Stimulated activated CD4-positive, alpha-beta T cell treated with anti-CD3 and anti-CD28 coated beads, Interleukin-2, amount 100 ng/mL, for 4 hours (primary cell): Measurements from ENCODE around the gene C6orf89.
"Not testable (repeated sequence)": the region's sequence is repeated elsewhere in the genome, so short reads cannot be mapped to it uniquely, and the experiment has no call there.

Experiments used
- DNase-seq: peaks from one replicate; pipeline ENCODE4 v3.0.0-alpha.2; 2020; ENCODE audit warnings: low read depth

The C6orf89 gene

DNA sequence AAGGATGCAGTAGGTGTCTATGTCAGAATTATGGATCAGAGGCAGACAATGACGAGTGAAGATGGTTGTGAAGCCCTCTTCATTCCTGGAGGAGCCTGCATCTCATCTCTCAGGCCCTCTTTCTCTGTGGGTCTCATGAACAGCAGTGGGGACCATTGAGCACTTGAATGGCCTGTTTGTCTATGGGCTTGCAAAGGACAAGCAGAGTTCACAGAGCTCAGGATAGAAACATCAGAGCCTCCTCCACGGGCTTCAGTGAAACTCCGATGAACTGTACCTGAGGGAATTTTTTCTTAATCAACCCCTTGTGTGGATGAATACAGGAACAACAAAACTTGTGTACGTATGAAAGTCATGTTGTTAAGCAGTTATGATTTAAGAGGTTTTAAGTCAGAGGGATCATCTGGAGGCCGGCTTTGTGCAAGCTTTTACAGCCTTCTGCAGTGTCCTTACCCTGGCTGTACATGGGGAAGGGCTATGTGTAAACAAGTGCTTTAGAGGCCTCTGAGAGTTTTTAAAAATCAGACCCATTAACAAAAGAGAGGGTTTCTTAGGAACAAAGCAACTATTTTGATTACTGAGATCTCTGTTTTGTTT, 39.1 kb downstream of the C6orf89 start:
- no peak for DNase-seq

GRCh38 chr6:36925809-36926208, 40.1 kb downstream of the C6orf89 start:
- DNase-seq: no peak

GRCh38 chr6:36926708-36927513, 41.2 kb downstream of the C6orf89 start:
- no peak for DNase-seq

DNA sequence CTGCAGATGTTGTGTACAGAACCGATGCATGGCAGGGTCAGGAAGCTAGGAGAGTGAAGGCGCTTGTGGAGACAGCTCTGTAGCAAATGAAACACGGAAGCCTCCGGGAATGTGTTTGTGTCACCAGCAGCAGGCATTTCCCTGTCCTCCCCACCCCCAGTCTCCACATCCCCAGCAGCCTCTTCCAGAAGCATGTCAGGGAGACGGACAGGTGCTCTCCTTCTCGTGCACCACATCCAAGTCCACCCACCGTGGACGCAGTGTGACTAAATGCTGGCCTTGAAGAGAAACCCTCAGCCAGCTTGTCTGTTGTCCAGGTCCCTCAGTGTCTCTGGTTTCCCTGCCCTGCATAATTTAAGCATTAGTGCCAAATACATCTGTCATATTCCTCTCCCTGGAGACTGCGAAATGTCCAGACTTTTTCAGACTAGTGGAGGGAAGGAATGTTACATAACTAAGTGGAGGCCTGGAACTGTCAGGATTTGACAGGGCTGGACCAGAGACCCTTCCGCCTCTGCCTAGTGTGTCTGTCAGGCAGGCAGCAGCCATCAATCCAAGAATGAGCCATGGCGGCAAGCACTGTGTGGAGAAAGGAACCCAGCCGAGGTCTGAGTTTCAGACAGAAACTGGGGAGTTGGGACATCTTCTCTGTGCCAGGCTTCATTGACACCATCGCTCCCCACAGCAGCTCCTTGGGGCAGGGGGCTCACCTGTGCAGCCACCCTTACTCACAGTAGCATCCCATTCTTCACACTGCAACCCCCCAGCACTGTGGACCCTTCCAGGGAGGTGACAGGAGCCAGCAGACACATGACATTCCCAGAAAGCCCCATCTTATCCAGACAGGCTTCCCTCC, 42.2 kb downstream of the C6orf89 start:
- no peak for DNase-seq

DNA sequence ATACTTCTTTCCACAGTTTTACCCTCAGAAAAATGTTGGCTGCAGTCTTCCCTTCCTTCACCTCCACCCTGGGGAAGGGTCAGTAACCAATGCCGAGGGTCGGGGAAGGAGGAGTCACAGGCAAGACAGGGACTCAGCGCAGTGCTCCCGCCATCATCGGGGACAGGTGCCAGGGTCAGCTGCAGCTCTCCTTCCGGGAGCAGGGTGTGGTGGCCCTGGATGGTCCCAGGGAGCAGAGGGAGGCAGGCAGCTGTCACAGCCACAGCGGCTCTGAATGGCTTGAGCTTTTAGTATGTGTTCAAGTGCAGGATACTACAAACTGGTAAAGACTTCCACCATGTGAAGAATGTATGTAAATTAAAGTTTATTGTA, 42.8 kb downstream of the C6orf89 start:
- DNase-seq: no peak

GRCh38 chr6:36929152-36929551, 43.4 kb downstream of the C6orf89 start:
- no peak for DNase-seq

GRCh38 chr6:36929607-36930006, 43.9 kb downstream of the C6orf89 start:
- no peak for DNase-seq

DNA sequence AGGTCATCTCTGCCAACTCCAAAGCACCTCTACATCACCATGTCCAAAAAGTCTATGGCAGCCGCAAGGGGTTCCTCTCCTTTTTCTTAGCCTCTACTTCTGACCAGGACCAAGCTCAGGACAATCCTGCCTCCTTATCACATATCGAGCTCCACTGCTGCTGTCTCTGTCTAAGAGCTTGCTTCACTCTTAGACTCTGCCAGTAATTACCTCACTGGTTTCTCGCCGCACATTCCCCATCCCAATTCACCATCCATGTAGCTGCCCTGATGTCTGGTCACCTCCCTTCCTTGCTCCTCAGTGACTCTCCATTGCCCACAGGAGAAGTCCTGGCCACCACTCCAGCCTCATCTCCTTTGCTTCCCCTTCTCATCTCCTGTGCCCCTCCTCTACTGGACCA, 44.7 kb downstream of the C6orf89 start:
- DNase-seq: no peak

GRCh38 chr6:36933102-36933501, 47.4 kb downstream of the C6orf89 start:
- no peak for DNase-seq

GRCh38 chr6:36933519-36933918, 47.8 kb downstream of the C6orf89 start:
- DNase-seq: no peak

DNA sequence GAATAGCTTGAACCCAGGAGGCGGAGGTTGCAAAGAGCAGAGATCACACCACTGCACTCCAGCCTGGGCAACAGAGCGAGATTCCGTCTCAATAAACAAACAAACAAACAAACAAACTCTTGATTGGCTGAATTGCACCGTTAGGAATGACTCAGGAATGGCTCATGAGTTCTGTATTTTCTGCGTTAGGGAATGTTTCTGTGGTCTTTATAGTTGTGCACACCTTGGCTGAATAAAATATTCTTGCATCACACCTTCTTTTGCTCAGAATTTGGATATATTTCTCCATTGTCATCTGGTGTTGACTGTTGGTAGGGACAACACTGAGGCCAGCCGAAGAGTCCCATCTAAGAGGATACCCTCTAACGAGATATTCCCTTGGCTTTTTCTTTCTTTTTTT, 49.1 kb downstream of the C6orf89 start:
- DNase-seq: no peak

DNA sequence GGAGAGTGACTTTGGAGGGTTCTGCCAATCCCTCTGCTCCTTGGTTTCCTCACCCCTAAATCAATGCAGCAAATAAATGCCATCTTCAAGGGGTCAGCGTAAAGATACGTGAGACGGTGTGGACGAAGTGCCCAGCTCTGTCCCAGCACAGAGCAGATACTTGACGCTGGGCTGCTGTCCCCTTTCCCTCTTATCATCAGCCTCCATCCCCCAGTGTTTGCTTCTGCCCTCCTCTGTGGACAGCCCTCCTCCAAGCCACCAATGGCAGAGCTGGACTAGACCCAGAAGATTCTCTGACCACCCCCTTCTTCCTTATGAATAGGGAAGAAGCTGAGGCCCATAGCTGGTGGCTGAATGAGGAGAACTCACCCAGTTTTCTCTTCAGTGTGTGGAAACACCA, 51.1 kb downstream of the C6orf89 start:
- no peak for DNase-seq

GRCh38 chr6:36937896-36938295, 52.1 kb downstream of the C6orf89 start:
- DNase-seq: no peak

DNA sequence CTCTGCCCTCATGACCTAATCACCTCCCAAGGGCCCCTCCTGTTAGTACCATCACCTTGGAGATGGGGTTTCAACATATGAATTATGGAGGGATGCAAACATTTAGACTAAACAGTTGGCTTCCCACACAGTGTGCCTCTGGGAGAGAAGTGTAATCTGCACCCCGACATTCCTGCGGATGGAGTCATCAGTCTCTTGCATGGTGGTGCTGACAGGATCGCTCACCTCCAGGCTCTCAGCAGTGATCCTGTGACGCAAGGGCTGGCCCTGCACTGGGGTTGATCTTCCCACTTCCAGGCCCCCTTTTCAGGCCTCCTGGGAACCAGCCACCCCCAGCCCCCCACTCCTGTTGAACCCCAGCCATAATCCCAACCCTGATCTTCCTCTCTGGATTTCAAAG, 52.8 kb downstream of the C6orf89 start:
- no peak for DNase-seq

DNA sequence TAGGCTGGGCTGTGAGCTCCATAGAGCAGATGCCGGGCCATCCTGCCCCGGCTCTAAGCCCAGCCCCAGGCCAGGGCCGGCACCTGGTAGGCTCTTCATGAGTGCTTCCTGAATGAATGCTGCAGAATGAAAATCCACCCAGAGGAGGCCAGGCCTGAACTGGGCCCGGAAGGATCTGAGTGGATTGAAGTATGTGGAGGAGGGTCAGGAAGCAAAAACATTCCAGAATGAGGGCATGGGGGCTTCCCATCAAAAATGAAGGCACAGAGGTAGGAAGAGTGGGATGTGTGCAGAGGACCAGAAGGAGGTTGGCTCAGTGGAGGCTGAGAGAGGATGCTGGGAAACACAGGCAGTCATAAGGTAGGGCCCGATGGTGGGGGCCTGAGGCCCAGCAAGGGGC, 53.3 kb downstream of the C6orf89 start:
- DNase-seq: not testable (repeated sequence)

- DNase-seq: no peak
These were observed 54.3 kb downstream of the C6orf89 start for GRCh38 chr6:36940027-36940426.

DNA sequence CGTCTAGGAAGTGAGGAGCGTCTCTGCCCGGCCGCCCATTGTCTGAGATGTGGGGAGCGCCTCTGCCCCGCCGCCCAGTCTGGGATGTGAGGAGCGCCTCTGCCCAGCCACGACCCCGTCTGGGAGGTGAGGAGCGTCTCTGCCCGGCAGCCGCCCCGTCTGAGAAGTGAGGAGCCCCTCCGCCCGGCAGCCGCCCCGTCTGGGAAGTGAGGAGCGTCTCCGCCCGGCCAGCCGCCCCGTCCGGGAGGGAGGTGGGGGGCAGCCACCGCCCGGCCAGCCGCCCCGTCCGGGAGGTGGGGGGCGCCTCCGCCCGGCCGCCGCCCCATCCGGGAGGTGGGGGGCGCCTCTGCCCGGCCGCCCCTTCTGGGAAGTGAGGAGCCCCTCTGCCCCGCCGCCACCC, 55.8 kb downstream of the C6orf89 start:
- not testable (repeated sequence) for DNase-seq

DNA sequence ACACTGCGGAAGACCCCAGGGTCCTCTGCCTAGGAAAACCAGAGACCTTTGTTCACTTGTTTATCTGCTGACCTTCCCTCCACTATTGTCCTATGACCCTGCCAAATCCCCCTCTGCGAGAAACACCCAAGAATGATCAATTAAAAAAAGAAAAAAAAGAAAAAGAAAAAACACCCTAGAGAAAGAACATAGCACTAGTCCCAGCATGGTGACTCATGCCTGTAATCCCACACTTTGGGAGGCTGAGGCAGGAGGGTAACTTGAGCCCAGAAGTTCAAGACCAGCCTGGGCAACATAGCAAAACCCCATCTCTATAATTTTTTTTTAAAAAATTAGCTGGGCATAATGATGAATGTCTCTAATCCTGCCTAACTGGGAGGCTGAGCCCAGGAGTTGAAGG, 56.6 kb downstream of the C6orf89 start:
- DNase-seq: not testable (repeated sequence)

DNA sequence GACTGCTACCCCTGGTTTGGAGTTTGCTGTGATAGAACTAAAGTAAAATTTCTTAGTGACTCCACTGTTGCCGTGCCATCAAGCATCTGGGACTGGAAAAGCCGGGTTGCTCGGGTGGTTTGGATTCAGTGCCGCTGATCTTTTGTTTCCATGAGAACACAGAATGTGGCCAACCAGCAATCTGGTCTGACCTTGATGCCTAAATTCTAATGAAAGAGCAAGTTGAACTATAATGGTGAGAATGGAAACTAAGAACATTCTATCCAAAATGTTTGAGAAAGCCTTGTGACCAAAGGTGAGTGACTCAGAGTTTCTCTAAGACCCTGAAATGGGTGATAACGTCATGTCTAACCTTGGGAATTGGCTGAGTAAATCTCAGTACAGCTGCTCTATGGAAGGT, 58.9 kb downstream of the C6orf89 start:
- no peak for DNase-seq

DNA sequence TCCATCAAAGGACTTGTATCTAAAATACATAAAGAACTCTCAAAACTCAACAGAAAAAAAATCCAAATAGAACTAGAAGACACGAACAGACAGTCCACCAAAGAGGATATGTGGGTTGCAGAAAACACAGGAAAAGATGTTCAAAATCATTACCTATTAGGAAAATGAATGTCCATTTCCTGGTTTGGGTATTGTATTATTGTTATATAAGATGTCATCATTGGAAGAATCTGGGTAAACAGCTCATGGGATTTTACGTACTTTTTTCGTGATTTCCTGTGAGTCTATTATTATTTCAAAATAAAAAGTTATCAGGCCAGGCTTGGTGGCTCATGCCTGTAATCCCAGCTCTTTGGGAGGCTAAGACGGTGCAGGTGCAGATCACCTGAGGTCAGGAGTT, 59.5 kb downstream of the C6orf89 start:
- DNase-seq: no peak

DNA sequence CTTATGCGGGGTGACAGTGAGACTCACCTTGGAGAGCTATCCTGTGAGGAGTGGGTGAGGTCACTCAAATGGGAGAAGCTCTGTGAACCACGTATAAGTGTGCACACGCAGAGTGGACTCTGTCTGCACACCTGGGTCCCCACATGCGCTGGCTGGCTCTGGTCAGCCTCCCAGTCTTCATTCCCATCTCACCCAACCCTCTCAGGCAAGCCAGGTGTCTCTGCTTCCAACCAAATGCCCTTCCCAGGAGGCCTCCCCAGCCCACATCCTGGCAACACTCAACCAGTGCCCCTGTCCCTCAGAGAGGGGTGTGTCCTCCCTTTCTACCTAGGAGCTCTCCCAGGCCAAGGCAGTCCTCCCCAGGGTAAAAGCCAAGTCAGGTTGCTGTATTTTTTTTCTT, 60.8 kb downstream of the C6orf89 start:
- no peak for DNase-seq

DNA sequence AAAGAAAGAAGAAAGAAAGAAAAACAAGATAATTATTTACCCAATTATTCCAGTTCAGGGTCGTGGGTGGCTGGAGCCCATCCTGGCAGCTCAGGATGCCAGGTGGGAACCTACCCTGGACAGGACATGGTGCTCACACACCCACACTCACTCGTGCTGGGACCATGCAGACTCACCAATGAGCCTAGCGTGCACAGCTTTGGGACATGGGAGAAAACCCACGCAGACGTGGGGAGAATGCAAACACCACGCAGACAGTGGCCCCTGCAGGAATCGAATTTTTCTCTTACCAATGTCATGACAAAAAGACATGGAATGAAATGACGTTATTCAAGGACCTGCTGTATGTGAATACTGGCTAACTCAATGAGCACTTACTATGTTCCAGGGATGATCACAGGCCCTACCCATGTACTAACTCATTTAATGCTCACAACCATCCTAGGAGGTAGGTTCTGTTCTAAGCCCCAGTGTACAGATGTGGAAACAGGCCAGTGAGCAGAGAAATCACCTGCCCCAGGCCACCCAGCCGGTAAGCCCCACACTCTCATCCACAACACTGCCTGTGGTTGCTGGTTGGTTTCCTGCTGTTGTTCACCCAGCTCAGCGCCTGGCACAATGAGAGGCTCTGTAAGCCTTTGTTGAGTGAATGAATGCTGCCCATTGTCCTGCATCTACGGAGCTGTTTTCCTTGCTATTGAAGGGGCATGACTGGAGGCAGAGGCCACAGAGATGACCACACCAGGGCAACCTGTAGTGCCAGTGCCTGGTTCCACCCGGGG, 62.0 kb downstream of the C6orf89 start:
- no peak for DNase-seq
